Neuronal stem cell (in vitro differentiated cells): Measurements from ENCODE around the gene ABHD8.

Experiments used
- DNase-seq: peaks from one replicate; pipeline ENCODE4 v3.0.0-alpha.2; 2013; ENCODE audit warnings: low spot score
- H2AFZ ChIP-seq: one replicate; pipeline ENCODE4 v1.6.1; 2013; ENCODE audit warnings: mild to moderate bottlenecking, low read length, inconsistent platforms
- H2AK5ac ChIP-seq: 2 replicates; pipeline ENCODE4 v1.6.1; 2013; ENCODE audit warnings: low read depth, mild to moderate bottlenecking, inconsistent platforms, low read length, moderate library complexity, mixed read lengths
- H2BK120ac ChIP-seq: 2 replicates; pipeline ENCODE4 v1.6.1; 2013; ENCODE audit warnings: low read depth, mild to moderate bottlenecking, inconsistent platforms, low read length, moderate library complexity, mixed read lengths
- H2BK12ac ChIP-seq: one replicate; pipeline ENCODE4 v1.6.1; 2013; ENCODE audit warnings: low read length, inconsistent platforms
- H2BK15ac ChIP-seq: 2 replicates; pipeline ENCODE4 v1.6.1; 2013; ENCODE audit warnings: mild to moderate bottlenecking, low read length, inconsistent platforms, mixed read lengths
- H2BK5ac ChIP-seq: one replicate; pipeline ENCODE4 v1.6.1; 2013; ENCODE audit warnings: inconsistent platforms, mild to moderate bottlenecking, low read length, moderate library complexity
- H3K14ac ChIP-seq: one replicate; pipeline ENCODE4 v1.6.1; 2013; ENCODE audit warnings: low read length, inconsistent platforms
- H3K18ac ChIP-seq: 2 replicates; pipeline ENCODE4 v1.6.1; 2013; ENCODE audit warnings: low read length, inconsistent platforms
- H3K23ac ChIP-seq: 2 replicates; pipeline ENCODE4 v1.6.1; 2013; ENCODE audit warnings: low read depth, mild to moderate bottlenecking, mixed read lengths, low read length, inconsistent platforms; ENCODE audit not compliant: poor library complexity
- H3K27ac ChIP-seq: replicated peaks from 3 replicates; pipeline ENCODE4 v1.5.1; 2013; ENCODE audit warnings: low read length, inconsistent platforms
- H3K27me3 ChIP-seq, 3 experiments: 2 replicates each; pipeline ENCODE4 v1.6.1; 2013; ENCODE audit warnings: low read length in 3 of 3, mild to moderate bottlenecking in 2 of 3, inconsistent platforms in 1 of 3, low read depth in 1 of 3, mixed read lengths in 1 of 3, moderate library complexity in 1 of 3; ENCODE audit not compliant: control insufficient read depth in 3 of 3, insufficient read depth in 3 of 3
- H3K36me3 ChIP-seq, 2 donors: replicated peaks in 1 of 2; 2 replicates each; pipeline ENCODE4 v1.6.1; 2013; ENCODE audit warnings: low read length in 2 of 2; ENCODE audit not compliant: control insufficient read depth in 2 of 2, insufficient read depth in 2 of 2
- H3K4ac ChIP-seq: 2 replicates; pipeline ENCODE4 v1.6.1; 2013; ENCODE audit warnings: inconsistent platforms, mild to moderate bottlenecking, low read length, moderate library complexity
- H3K4me1 ChIP-seq, 2 donors: 1 replicate in 1 of 2; 2 replicates in 1 of 2; pipeline ENCODE4 v1.6.1; 2013; ENCODE audit warnings: low read length in 2 of 2, low read depth in 1 of 2; ENCODE audit not compliant: control insufficient read depth in 2 of 2, insufficient read depth in 1 of 2
- H3K4me2 ChIP-seq: one replicate; pipeline ENCODE4 v1.6.1; 2013; ENCODE audit warnings: mild to moderate bottlenecking, low read length, inconsistent platforms; ENCODE audit not compliant: insufficient read depth, poor library complexity, severe bottlenecking
- H3K4me3 ChIP-seq, 2 donors: 2 replicates each; pipeline ENCODE4 v1.5.1; 2013; ENCODE audit warnings: low read length in 2 of 2, mild to moderate bottlenecking in 2 of 2, inconsistent platforms in 1 of 2, moderate library complexity in 1 of 2
- H3K79me1 ChIP-seq: one replicate; pipeline ENCODE4 v1.6.1; 2013; ENCODE audit warnings: low read depth, mild to moderate bottlenecking, inconsistent platforms, low read length, moderate library complexity
- H3K9ac ChIP-seq: one replicate; pipeline ENCODE4 v1.6.1; 2013; ENCODE audit warnings: mild to moderate bottlenecking, low read depth, low read length, inconsistent platforms; ENCODE audit not compliant: poor library complexity
- H3K9me3 ChIP-seq, 2 donors: replicated peaks in 1 of 2; 2 replicates each; pipeline versions ENCODE3 to v1.6.1; 2013; ENCODE audit warnings: low read length in 2 of 2, mild to moderate bottlenecking in 2 of 2, inconsistent platforms in 1 of 2, low read depth in 1 of 2, mixed read lengths in 1 of 2, moderate library complexity in 1 of 2; ENCODE audit not compliant: control insufficient read depth in 2 of 2, insufficient read depth in 1 of 2
- H4K8ac ChIP-seq: one replicate; pipeline ENCODE4 v1.6.1; 2013; ENCODE audit warnings: low read depth, mild to moderate bottlenecking, inconsistent platforms, low read length, moderate library complexity
- H4K91ac ChIP-seq: one replicate; pipeline ENCODE4 v1.6.1; 2013; ENCODE audit warnings: low read length, low read depth, mild to moderate bottlenecking, inconsistent platforms; ENCODE audit not compliant: poor library complexity
- WGBS, 2 donors: extraction: QIAGEN DNeasy Blood & Tissue Kit; methylation state at CpG; one replicate each; pipeline ENCODE4 v1.1.7; 2013; ENCODE audit warnings: missing lambda C conversion rate in 2 of 2, mixed read lengths in 1 of 2; ENCODE audit not compliant: insufficient read length in 2 of 2, insufficient replicate concordance in 1 of 2; ENCODE audit errors: extremely low coverage in 2 of 2; 5-methylcytosine and 5-hydroxymethylcytosine counted together

ABHD8 gene

DNA sequence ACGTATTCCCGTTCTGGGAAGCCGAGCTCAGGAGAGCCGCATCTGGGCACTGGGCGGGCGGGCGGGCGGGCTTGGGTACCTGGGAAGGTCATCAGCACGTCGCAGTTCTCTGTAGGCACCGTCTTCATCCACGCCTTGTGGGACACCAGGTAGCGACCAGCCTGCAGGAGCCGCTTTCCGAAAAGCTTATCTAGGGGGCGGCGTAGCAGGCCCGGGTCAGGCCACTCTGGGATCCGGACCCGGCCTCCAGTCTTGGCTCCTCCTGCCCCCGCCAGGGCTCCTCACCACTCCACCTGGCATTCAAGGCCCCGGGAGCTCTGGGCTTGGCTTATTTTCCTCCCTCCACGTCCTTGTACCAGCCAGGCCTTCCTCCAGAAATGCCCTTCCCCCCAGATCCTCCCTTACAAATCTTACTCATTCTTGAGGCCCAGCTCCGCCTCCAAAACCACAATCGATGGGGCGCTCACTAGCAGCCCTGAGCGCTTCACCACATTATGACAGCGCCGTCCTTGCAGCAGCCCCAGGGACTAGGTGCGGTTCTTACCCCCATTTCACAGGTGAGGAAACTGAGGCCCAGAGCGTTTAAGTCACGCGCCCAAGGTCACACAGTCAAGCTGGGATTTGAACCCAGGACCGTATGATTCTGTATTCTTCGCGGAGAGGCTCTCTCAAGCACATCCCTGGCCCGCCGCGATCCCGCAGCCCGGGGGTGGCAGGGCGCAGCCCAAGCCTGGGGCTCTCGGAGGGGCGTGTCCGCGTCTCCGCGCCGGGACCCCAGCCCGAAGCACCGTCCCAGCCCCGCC is 30.6 kb upstream of the ABHD8 start:
- peak overlapping the region; percentile 99 for H3K4ac ChIP-seq
- peaks cover 27 to 36% of the 10 kb centered on the region in 2 donors for H3K36me3 ChIP-seq
- H3K4me3 ChIP-seq, result peak overlapping the region; percentile 88 to 95
- peaks cover 3 to 8% of the 10 kb centered on the region in 2 donors for H3K9me3 ChIP-seq
- peak overlapping the region; percentile 85 for H2BK15ac ChIP-seq
- peaks cover 8% of the 10 kb centered on the region for H3K79me1 ChIP-seq
- peak overlapping the region; percentile 26 for H2BK5ac ChIP-seq
- WGBS, 2 donors, result no CpG with 5 or more reads among the region's 52 CpGs
- peaks cover 0 to 7% (median 0%) of the 10 kb centered on the region in 3 experiments for H3K27me3 ChIP-seq
- peak overlapping the region; percentile 100 for H3K18ac ChIP-seq
- peak overlapping the region; percentile 81 for H2BK120ac ChIP-seq
- no peak overlapping the region for H4K8ac ChIP-seq
- H2BK12ac ChIP-seq, result peak overlapping the region; percentile 63
- peak overlapping the region; percentile 85 for H3K27ac ChIP-seq
- peak overlapping the region; percentile 100 for H3K14ac ChIP-seq
- H3K23ac ChIP-seq, result peak overlapping the region; percentile 98
- H2AK5ac ChIP-seq, result peak overlapping the region; percentile 73
- DNase-seq, result no peak
- peak overlapping the region; percentile 100 for H3K9ac ChIP-seq
- H3K4me2 ChIP-seq, result peak overlapping the region; percentile 87
- peaks cover 15 to 22% of the 10 kb centered on the region in 2 donors for H3K4me1 ChIP-seq
- H4K91ac ChIP-seq, result peak overlapping the region; percentile 95
- H2AFZ ChIP-seq, result peak overlapping the region; percentile 94

- WGBS, 2 donors, result no CpG with 5 or more reads among the region's 45 CpGs
- Histone ChIP-seq H3K79me1 (peaks cover 4% of the 10 kb centered on the region), H3K14ac (peak overlapping the region; percentile 14), H2AK5ac (peak overlapping the region; percentile 73), H2BK15ac (no peak overlapping the region), H3K4me3 (peak overlapping the region; percentile 41 to 88), H4K8ac (no peak overlapping the region), H2BK12ac (no peak overlapping the region), H2BK5ac (peak overlapping the region; percentile 26), H2BK120ac (no peak overlapping the region), H3K23ac (peak overlapping the region; percentile 95), H3K36me3 (peaks cover 21 to 29% of the 10 kb centered on the region in 2 donors), H3K4me1 (peaks cover 8 to 15% of the 10 kb centered on the region in 2 donors), H3K4ac (no peak overlapping the region), H3K4me2 (no peak overlapping the region), H3K18ac (peak overlapping the region; percentile 21), H4K91ac (no peak overlapping the region), H2AFZ (no peak overlapping the region), H3K9ac (peak overlapping the region; percentile 66), H3K27ac (peak overlapping the region; percentile 15), H3K9me3 (peaks cover 3 to 8% of the 10 kb centered on the region in 2 donors), H3K27me3 (peaks cover 0 to 7% (median 0%) of the 10 kb centered on the region in 3 experiments)
- DNase-seq, result no peak
These were observed 29.7 kb upstream of the ABHD8 start for GRCh38 chr19:17332677-17333581.

- Histone ChIP-seq H2AFZ (no peak overlapping the region), H4K91ac (no peak overlapping the region), H3K4me2 (no peak overlapping the region), H3K27ac (no peak overlapping the region), H2BK120ac (no peak overlapping the region), H3K18ac (no peak overlapping the region), H3K9me3 (peaks cover 3 to 8% of the 10 kb centered on the region in 2 donors), H3K36me3 (peaks cover 21 to 35% of the 10 kb centered on the region in 2 donors), H3K9ac (no peak overlapping the region), H2BK12ac (no peak overlapping the region), H2AK5ac (no peak overlapping the region), H3K23ac (no peak overlapping the region), H3K4me1 (peaks cover 6 to 18% of the 10 kb centered on the region in 2 donors), H3K4me3 (no peak overlapping the region), H2BK5ac (peak overlapping the region; percentile 26), H2BK15ac (no peak overlapping the region), H3K4ac (no peak overlapping the region), H3K14ac (no peak overlapping the region), H3K27me3 (peaks cover 0 to 7% (median 0%) of the 10 kb centered on the region in 3 experiments), H4K8ac (no peak overlapping the region), H3K79me1 (peaks cover 4% of the 10 kb centered on the region)
- DNase-seq, result no peak
- WGBS, 2 donors, result no CpG with 5 or more reads among the region's 8 CpGs
These were observed 29.1 kb upstream of the ABHD8 start for GRCh38 chr19:17332360-17332676.
